HG03457 (cell line): ENCODE data around the gene TCL1B.
A peak's percentile ranks its signal among the peaks of the same experiment; 100 is the strongest.
"Not testable (repeated sequence)": the region's sequence is repeated elsewhere in the genome, so short reads cannot be mapped to it uniquely, and the experiment has no call there.

Experiments
- ATAC-seq: cut with Tn5 transposase; IDR thresholded peaks from one replicate; pipeline ENCODE4 v1.9.1; 2021; ENCODE audit warnings: moderate number of reproducible peaks; ENCODE audit not compliant: unreplicated experiment

TCL1B gene, protein sequence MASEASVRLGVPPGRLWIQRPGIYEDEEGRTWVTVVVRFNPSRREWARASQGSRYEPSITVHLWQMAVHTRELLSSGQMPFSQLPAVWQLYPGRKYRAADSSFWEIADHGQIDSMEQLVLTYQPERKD

DNA sequence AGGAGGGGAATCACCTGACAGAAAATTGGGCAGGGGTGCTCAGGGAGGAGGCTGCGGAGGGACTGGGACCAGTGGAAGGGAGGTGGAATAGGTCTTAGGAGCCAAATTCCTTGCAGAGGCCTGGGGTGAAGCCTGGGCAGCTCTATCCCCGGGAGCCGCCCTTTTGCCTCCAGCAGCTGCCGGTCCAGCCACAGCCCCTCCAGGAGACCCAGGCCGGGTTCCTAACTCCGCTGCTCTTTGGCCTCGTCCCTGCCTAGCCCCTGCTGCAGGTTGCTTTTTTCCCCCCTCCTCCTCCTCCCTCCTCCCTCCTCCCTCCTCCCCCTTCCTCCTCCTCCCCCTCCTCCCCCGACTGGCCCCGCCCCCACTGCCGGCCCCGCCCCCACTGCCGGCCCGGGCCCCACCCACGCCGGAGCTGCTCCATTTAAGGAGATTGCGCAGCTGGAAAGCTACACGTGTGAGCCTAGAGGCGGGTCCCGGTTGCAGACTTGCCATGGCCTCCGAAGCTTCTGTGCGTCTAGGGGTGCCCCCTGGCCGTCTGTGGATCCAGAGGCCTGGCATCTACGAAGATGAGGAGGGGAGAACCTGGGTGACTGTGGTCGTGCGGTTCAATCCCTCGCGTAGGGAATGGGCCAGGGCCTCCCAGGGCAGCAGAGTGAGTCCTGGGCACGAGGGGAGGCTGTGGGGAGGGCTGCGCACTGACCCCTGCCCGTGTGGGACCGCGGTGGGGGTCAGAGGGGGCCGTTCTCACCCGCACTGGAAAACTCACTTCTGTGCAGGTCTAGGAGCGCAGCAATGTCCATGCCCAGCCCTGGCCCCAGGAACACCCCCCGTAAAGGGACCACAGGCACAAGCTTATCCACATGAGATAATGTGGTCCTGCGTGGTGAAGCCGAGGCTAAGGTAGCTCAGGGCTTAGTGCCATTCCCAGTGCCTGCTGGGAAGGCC is at the start of gene TCL1B:
Gene TCL1B, plus strand, starts transcription at position 449 of the 945 bp plus-strand sequence. Its CDS starts 42 bp downstream, at position 491.
- no peak for ATAC-seq

DNA sequence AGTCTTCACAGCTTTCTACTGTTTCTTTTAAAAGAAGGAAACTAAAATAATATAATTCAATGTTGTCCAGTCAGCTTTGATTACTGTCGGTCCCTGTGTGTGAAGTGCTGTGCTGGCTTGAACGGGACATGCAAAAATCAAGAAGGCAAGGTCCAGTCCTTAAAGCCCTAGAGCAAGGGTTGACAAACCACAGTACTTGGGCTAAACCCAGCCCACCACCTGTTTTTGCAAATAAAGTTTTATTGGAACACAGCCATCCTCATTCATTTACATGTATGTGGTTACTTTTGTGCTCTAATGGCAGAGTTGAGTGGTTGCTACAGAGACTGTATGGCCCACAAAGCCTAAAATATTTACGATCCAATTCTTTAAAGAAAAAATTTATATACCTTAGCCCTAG is 41.2 kb upstream of the TCL1B start:
- ATAC-seq: no peak

DNA sequence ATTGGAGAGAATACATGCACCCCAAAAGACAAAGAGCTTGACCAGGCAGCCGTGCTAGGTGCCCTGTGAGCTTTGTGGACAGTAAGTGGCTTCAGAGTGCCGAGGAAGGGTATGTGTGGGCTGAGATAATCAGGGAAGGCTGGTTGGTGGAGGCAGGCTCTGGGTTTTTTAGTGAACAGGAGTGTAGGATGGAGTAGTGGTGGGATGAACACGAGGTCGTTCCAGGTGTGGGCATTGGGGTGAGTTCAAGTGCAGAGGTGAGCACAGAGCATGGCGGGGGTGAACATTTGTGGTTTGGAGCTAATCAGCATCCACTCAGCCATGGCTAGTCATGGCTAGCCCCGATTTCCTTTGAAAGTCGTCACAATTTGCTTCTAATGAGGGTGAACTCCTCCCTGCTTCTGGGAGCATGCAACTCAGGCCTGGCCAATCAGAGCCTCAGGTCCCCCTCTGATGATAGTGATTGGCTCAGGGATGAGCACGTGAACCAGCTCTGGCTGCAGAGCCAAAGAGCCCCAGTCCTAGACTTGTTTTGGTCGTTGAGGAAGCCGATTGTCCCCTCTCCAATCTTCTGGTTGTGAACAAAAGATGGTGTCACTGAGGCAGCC is 40.7 kb upstream of the TCL1B start:
- ATAC-seq: no peak

DNA sequence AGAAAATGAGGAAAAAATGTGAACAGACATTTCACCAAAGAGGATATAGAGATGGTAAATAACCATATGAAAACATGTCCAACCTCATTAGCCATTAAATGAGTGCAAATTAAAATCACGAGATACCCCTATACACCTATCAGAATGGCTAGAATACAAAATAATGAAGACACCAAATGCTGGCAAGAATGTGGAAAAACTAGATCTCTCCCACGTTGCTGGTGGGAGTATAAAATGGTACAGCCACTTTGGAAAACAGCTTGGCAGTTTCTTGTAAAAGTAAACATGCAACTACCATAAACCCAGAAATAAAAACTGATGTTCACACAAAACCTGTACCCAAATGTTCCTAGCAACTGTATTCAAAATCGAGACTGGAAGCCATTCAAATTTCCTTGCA is 38.3 kb upstream of the TCL1B start:
- ATAC-seq: no peak

DNA sequence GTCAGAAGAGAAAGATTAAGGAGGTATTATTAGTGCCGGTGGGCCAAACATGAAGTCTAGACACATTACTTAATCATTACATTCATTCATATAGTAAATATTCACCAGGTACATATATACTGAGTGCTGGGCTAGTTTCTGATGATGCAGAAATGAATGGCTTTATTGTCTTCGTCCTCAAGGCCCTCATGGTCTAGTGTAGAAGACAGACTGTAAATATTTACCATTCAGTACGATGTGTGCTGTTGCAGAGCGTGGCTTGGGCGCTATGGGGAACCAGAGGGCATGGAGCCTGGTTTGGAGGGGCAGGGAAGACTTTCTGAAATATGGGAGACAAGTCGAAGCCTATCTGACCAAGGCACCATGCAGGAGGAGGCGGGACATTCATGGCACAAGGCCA is 37.0 kb upstream of the TCL1B start:
- ATAC-seq: no peak

DNA sequence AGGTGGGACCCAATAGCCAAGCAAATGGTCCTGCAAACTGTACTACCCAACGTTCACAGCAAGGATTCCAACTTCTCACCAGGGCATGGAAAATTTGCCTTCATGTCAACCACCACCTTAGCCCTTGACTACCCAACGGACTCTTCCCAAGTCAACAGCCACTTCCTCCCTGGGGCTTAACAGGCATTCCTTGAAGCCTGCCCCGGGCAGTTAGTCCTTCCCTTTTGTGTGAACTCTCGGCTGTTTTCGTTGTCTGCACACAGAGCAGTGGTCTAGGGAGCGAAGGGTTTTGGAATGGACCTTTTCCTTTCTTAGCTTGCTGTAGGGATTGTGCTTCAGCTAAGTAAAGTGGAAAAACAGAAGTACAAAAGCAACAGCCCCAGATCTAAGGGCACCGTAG is 35.2 kb upstream of the TCL1B start:
- no peak for ATAC-seq

DNA sequence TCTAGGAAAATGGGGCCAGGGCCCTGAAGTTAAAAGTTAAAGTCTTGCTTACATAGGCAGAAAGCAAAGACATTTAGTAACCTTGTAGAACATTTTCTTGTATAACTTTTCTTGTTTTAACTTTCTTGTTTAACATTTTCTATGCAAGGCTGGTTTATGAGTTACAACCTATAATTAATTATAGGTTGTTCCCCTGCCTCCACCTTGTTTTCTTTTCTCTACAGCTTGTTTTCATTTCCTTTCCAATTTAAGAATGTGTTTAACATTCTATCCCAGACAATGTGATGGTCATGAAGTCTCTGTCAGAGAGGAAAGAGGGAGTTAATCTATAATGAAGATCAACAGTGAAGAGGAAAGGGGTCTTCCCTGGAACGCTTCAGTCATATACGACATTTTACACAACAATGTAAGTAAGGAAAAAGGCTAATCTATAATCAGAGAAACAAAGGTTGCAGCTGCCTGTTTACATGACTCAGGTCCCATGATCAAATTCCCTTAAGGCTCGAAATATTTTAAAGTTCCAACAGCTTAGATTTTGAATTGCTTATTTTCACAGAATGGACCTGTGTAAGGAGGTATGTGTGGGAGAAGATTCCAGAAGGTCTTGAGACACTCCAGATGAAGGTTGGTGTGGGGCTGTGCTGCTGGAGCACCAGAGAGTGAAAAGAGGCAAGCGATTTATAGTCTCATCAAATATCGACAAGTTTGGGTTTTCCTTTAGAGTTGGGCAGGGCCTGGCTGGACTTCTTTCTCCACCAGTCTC is 34.2 kb upstream of the TCL1B start:
- no peak for ATAC-seq

DNA sequence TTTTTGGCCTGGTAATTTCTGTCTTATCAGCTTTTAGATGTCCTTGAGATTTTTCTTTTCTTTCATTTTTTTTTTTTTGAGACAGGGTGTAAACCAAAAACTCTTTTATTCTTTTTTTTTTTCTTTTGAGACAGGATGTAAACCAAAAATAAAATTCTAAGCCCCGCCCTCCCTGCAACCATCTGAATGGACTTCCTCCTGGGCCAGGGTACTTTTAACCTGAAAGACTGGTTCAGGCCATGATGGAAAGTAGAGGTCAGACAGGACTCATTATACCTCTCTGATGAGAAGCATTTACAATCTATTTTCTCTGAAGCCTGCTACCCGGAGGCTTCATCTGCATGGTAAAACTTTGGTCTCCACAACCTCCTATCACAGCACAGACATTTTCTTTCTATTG is 33.5 kb upstream of the TCL1B start:
- ATAC-seq: no peak

DNA sequence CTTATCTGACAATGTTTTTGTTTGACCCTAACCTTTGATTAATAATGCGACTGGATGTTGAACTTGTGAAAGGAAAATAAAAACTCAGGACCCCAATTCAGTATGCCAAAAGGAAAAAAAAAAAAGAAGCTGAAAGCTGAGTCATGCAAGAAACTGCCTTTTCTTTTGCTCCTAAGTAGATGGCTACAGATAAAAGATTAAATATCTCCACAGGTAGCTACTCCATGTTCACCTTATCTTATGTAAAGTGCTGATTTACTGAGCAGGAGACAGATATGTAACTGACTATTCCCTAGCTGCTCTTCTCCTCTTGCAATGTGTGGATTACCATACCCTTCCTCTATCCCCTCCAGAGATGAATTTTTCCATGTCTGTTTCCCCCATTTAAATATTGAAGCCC is 30.8 kb upstream of the TCL1B start:
- no peak for ATAC-seq

DNA sequence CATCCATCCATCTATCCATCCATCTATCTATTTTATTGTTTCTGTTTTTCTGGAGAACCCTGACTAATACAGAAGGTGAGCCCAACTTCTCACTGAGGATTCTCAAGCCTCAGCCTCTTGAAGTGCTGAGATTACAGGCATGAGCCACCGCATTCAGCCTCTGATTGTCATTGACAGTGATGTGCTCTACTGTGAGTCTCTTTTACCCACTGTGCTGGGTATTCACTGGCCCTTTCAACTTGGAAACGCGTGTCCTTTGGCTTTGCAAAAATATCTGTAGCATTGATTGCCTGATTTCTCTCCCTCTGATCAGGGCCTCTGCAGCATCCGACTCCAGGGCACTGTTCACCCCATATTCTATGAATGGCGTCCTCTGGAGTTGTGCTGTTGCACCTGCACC is 29.6 kb upstream of the TCL1B start:
- no peak for ATAC-seq

DNA sequence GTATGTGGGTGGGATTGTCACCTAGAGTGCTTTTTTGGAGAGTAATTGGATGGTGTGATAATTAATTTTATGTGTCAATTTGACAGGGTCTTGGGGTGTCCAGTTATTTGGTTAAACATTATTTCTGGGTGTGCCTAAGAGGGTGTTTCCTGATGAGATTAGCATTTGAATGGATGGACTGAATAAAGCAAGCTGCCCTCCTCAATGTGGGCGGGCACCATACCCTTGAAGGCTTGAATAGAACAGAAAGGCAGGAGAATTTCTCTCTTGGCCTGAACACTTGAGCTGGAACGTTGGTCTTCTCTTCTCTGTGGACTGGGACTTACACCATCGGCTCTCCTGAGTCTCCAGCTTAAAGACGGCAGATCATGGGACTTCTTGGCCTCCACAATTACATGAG is 28.8 kb upstream of the TCL1B start:
- ATAC-seq: no peak

DNA sequence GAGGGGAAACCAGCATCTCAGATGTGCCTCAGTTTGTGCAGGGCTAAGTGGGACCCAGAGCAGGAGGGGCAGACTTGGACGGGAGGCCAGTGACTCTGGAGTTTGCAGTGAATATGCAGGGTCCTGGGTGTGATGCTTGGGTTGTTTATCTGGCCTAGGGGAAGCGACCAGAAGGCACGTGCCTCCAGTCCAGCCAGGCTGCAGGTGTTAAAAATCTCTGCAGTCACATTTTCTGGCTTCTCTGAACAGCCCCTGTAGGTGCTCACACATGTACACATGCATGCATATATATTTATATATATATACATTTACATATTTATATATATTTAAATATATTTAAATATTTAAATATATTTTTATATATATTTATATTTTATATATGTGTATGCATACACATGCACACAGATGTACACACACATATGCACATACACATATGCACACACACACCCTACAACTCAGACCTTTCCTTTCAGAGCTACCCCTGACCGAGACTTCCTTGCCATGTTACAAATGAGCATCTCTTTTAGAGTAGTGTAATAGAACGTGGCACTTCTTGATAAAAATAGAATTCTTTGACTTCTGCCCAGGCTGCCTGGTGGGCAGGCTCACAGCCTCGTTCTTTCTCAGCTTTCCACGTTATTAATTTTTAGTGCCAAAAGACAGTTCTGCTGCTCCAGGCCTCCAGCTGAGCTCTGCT is 26.8 kb upstream of the TCL1B start:
- ATAC-seq: no peak

DNA sequence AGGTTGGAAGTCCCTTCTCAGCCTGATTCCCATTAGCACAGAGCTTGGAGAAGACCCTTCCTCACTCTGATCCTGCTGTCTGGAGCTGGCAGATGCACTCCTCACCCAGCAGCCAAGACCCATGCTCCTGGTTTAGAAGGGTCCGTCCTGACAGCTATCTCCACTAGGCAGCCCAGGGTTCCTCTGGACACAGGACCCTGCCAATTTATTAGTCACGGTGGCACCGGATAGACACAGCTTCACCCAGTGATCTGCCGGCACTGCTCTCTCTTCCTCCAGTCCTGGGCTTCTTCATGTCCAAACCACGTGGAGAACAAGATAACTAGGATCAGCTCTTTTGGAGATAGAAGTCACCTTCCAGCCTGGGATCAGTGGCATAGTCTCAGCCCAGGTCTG is 26.2 kb upstream of the TCL1B start:
- no peak for ATAC-seq

DNA sequence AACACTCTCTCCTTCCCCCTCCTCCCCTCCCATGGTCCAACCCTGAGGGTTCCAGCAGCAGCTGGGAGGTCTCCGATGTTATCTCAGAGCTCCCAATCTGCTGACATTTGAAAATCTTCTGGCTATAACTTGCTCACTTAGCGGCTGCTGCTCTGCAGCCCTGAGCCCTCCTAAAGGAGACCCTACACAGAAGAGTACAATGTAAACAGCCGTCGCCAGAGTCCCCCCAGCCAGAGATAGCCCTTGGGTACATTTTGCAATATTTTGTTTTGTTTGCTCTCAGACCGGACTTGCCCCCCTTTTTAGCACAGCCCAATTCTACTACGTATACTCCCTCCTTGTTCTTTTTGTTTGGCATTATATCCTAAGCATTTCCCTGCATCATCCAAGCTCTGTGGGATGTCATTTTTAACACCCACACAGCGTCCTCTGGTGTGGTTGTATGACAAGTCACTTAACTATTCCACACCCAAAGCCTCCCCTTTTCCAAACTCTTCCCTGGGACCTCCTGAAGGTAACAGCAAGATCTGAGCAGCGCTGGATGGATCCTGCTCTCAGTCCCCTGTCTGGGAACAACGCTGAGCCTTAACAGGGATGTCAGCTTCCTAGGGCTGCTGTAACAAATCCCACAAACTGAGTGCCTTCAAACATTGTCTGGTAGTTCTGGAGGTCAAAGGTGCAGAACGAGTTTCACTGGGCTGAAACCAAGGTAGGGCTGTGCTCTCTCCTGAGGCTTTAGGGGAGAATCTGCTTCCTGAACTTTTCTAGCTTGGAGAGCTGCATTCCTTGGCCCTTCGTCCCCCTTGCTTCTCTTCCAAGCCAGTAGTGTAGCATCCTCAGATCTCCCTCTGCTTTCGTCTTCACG is 25.3 kb upstream of the TCL1B start:
- ATAC-seq: no peak

DNA sequence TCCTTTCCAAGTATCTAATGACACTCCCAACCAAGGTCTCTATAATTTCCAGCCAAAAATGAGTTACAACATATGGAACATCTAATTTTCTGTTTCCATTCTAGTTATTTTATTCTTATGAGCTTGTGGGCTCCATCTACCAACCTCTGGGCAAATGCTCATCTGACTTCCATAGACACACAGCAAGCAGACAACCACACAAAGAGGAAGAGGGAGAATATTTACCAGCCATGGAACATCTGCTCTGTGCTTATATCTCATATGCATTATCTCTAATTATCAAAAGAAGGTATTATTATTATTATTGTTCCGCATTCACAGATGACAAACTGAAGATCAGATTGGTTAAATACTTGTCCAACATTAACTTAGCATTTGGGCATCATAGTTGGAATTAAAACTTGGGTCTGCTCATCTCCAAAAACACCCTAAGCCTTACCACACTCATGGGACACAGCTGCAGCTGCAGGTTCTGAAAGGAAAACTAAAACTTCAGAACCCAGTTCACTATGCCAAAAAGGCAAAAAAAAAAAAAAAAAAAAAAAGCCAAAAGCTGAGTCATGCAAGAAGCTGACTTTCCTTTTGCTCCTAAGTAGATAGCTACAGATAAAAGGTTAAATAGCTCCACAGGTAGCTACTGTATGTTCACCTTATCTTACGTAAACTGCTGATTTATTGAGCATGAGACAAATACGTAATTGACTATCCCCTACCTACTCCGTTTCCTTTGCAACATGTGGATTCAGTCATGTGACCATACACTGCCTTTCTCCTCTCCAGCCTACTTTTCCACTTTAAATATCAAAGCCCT is 23.6 kb upstream of the TCL1B start:
- peak; percentile 30 for ATAC-seq

DNA sequence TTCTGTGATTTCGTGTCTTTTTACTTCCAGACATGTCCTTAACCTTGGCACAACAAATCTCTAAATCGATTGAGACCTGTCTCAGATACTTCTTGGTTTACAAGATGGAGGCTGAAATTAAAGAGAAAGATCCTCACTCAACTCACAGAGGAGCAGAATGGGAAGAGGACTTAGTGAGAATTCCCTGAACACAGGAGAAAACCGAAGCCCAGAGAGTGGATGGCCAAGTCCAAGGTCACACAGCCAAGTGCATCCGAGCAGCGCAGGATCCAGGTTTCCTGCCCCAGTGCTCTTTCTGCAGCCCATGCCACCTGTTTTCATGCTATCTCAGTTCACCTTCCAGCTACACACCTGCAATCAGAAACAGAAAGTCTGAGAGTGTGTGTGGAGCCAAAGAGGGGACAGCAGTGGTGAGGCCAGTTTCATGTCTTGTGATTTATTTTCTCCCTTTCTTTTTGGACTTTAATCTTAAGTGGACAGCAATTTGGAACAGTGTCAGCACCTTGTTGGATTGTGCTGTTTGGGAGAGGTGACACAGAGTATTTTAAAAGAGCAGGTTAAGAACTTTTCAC is 22.9 kb upstream of the TCL1B start:
- no peak for ATAC-seq

DNA sequence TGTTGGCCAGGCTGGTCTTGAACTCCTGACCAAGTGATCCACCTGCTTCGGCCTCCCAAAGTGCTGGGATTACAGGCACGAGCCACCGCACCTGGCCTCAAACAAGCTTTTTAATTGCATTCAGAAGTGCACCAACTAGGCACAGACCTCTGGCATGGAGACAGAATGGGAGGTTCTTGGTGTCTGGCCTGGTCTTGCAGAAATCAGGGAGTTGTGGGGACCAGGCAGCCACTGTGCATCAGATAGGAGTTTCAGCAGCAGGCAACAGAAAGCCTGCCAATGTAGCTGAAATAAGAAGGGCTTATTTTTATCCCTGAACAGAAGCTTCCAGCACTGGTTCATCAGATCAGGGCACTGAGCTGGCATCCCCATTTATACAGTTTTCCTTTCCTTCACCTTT is 22.2 kb upstream of the TCL1B start:
- no peak for ATAC-seq

DNA sequence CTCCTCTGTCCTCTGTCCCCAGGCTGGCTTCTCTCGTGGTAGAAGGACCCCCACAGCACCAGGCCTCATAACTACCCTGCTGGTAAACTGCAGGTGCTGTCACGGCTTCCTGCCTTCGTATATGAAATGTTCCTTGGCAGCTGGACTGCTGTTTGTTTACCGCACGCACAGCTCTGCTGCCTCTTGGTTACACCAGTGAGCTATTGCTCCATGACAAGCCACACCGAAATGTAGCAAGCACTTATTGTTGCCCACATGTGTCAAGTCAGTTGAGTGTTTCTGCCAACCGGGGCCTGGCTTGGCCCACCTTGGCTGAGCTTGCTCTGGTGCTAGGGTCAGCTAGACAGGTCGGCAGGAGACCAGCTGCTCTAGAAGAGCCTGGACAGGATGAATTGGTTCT is 21.7 kb upstream of the TCL1B start:
- no peak for ATAC-seq

DNA sequence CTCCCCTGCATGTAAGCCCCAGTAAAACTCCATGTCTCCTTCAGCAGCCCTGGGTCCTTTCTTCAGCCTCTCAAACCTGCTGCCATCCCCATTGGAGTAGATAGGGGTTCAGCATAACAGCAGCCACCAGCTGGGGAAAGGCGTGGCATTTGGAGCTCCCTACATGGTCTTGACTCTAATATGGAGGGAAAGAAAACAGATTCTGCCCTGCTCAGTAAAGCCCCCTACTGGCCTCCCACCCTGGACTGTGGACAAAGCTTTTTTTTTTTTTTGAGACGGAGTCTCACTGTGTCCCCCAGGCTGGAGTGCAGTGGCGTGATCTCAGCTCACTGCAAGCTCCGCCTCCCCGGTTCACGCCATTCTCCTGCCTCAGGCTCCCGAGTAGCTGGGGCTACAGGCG is 20.7 kb upstream of the TCL1B start:
- ATAC-seq: not testable (repeated sequence)
